ENCODE results near the gene OR2S2.

- TF ChIP-seq, protein P1, sequence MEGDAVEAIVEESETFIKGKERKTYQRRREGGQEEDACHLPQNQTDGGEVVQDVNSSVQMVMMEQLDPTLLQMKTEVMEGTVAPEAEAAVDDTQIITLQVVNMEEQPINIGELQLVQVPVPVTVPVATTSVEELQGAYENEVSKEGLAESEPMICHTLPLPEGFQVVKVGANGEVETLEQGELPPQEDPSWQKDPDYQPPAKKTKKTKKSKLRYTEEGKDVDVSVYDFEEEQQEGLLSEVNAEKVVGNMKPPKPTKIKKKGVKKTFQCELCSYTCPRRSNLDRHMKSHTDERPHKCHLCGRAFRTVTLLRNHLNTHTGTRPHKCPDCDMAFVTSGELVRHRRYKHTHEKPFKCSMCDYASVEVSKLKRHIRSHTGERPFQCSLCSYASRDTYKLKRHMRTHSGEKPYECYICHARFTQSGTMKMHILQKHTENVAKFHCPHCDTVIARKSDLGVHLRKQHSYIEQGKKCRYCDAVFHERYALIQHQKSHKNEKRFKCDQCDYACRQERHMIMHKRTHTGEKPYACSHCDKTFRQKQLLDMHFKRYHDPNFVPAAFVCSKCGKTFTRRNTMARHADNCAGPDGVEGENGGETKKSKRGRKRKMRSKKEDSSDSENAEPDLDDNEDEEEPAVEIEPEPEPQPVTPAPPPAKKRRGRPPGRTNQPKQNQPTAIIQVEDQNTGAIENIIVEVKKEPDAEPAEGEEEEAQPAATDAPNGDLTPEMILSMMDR (IDR thresholded peaks at IDR 0.05) = no peak
- TF ChIP-seq ZFX (IDR thresholded peaks at IDR 0.05; ENCODE audit: borderline replicate concordance) = no peak
These were observed 48.8 kb upstream of the OR2S2 start for GRCh38 chr9:36006549-36007315.

All from 22Rv1 (cell line).